Stimulated activated CD4-positive, alpha-beta T cell treated with anti-CD3 and anti-CD28 coated beads, Interleukin-12 subunit alpha, Interleukin-12 subunit beta, amount 100 ng/mL, for 24 hours (primary cell): ENCODE measurements around the gene DPEP2NB.
"Not testable (repeated sequence)": the region's sequence is repeated elsewhere in the genome, so short reads cannot be mapped to it uniquely, and the experiment has no call there.

ENCODE experiments used
- DNase-seq, 2 experiments: peaks; one replicate each; pipeline ENCODE4 v3.0.0-alpha.2; 2020; ENCODE audit warnings: low read depth in 2 of 2

The DPEP2NB gene

GRCh38 chr16:67982011-67982696, 33.6 kb downstream of the DPEP2NB start:
- DNase-seq, result no peak

DNA sequence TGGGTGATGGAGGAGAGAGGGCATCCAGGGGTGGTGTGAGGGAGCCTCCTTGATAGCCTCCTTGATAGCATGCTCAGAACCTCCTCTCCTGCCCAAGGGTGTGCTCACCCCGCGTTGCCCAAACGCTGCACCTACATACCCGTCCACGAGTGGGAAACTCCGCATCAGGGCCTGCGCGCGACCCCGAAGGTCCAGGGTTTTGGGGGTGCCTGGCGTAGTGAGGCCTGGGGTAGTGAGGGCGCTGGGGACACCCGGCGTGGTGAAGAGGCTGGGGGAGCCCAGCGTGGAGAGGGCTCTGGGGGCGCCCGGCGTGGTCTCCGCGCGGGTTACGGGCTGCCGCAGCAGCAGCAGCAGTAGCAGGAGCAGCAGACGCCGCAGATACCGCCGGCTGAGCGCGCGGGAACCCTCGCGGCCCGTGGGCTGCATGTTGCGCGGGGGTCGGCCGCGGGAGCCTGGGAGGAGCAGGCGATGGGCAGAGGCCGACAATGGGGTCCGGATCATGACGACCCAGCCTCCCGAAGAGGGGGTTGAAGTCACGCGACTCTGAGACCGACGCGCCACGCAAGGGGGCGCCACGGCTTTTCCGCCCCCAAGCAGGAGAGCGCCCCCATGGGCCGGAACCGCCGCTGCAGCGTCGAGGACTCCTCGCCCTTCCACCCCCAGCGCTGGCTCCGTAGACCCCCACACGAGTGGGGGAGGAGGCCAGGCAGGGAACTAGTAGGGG, 35.6 kb downstream of the DPEP2NB start, which contains the start of gene DPEP3:
TSS of gene DPEP3 (minus strand) at position 545 of the 724 bp plus-strand sequence. CDS start at position 426, 119 bp downstream.
- no peak for DNase-seq

DNA sequence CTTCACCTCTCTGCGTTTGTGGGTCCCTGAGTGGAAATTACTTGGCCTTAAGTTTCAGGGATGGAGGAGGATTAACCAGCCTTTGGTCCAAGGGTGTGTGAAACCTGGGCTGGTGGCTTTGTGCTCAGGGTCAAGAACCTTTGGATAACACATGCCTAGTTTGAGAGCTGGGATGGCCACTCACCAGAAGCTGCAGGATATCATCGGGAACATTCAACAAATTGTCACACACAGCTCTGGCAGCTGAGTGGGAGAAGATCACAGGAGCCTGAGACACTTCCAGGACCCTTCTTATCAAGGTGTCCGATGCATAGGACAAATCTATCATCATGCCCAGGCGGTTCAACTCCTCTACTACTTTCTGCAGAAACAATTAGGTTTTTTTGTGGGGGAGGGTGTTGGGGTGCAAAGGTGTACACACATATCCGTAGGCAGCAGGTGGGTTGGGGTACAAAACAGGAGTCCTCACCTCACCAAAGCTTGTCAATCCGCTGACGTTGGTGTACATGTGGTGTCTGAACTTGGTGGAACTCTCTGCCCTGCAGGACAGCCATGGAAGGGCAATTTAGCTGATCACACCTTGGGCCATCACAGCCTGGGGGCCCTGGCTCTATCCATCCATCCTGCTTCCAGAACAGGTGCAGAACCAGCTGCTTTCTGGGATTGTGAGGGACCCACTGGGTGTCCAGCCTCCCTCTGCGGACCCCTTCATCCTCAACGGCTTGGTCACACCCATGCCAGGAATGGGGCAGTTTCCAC, 38.1 kb downstream of the DPEP2NB start:
- DNase-seq, result no peak

GRCh38 chr16:67977005-67977404, 38.7 kb downstream of the DPEP2NB start:
- DNase-seq, result no peak

DNA sequence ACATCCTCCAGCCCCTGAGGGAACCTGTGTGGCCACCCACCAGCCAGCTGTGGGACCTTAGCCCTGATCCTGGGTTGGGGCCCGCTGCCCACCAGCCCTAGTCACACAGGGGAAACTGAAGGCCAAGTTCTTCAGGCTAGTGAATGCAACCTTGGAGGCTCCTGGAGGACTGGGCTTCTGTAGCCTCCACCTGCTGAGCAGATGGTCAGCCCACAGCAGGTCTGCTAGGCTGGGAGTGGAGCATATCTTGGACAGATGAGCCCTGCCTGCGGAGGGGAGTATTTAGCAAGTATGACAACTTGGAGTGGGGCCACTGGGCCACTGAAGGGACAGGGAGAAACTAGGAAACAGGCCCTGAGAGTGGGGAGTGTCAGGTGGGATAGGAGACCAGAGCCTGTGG, 39.5 kb downstream of the DPEP2NB start:
- no peak for DNase-seq

- DNase-seq, result no peak
Observed at GRCh38 chr16:67975321-67976105, 40.2 kb downstream of the DPEP2NB start.

DNA sequence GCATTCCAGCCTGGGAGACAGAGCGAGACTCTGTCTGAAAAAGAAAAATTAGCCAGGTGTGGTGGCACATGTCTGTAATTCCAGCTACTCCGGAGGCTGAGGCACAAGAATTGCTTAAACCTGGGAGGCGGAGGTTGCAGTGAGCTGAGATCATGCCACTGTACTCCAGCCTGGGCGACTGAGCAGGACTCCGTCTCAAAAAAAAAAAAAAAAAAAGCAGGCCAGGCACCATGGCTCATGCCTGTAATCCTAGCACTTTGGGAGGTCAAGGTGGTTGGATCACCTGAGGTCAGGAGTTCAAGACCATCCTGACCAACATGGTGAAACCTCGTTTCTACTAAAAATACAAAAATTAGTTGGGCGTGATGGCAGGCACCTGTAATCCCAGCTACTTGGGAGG, 43.4 kb downstream of the DPEP2NB start:
- not testable (repeated sequence) for DNase-seq

- DNase-seq, result no peak
Observed at GRCh38 chr16:67971111-67971510, 44.6 kb downstream of the DPEP2NB start.

DNA sequence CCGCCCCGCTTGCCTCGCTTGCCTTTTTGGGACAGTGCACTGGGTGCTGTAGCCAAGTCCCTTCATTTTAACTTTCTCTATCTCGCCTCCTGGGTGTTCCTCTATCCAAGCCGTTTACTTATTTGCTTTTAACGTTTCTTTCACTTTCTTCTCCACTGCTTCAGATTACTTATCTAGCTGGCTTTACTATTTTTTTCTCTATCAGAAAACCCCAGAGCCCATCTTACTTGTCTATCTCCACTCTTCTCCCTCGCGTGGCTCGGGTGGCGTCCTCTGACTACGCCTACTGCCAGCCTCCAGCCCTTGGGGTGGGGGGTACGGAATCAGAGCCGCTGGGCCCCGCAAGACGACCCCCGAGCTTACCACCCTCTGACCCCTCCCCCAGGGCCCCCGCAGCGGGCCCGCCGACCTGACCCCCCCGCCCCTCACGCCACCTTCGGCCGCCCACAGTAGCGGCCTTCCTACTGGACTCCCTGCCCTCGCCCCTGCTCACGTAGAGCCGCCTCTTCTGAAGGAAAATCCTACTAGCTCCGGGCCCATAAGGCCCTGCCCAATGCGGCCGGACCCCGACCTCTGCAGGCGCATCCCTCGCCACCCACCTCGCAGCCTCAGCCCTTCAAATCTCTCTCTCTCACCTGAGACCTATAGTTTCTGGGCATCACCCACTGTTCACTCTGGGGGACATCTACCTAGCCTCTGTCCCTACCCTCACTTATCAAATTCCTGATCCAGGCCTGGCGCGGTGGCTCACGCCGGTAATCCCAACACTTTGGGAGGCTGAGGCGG, 46.3 kb downstream of the DPEP2NB start:
- no peak for DNase-seq

- DNase-seq, result peak; percentile 71 to 85
Observed at GRCh38 chr16:67968400-67969253, 47.1 kb downstream of the DPEP2NB start, which contains the start of gene SLC12A4. SLC12A4 (minus strand) TSS chr16:67968637; CDS start chr16:67968553, 84 bp downstream.

- peak in 1 of 2 experiments; percentile 39 for DNase-seq
Observed at GRCh38 chr16:67967958-67968399, 47.7 kb downstream of the DPEP2NB start.

GRCh38 chr16:67967183-67967957, 48.3 kb downstream of the DPEP2NB start:
- no peak for DNase-seq

DNA sequence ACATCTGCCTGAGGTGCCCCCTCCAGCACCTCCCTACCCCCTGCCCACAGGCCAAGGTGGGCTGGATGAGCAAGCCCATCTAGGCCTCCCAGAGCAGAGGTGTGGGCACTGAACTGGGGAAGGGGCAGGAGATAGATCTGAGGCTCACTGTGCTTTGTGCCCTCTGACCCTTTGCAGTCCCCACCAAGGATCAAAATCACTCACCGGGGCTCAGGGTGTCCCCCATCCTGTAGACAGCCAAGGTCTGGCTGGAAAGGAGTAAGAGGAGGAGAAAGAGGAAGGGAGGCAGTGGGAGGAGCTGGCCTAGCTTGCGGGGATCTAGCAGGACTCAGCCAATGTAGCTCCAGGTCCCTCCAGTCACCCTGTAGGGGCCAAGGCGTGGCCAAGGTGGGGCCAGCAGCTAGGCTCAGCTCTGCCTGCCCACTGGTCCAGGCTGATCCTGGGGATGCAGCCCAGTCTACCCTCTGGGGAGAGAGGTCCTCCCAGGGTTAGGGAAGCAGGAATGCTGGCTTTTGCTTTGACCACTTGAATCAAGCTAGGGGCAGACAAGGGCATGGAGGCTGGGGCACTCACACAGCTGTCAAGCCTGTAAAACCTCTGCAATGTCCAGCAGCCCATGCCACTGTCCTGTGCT, 49.0 kb downstream of the DPEP2NB start:
- DNase-seq, result no peak

DNA sequence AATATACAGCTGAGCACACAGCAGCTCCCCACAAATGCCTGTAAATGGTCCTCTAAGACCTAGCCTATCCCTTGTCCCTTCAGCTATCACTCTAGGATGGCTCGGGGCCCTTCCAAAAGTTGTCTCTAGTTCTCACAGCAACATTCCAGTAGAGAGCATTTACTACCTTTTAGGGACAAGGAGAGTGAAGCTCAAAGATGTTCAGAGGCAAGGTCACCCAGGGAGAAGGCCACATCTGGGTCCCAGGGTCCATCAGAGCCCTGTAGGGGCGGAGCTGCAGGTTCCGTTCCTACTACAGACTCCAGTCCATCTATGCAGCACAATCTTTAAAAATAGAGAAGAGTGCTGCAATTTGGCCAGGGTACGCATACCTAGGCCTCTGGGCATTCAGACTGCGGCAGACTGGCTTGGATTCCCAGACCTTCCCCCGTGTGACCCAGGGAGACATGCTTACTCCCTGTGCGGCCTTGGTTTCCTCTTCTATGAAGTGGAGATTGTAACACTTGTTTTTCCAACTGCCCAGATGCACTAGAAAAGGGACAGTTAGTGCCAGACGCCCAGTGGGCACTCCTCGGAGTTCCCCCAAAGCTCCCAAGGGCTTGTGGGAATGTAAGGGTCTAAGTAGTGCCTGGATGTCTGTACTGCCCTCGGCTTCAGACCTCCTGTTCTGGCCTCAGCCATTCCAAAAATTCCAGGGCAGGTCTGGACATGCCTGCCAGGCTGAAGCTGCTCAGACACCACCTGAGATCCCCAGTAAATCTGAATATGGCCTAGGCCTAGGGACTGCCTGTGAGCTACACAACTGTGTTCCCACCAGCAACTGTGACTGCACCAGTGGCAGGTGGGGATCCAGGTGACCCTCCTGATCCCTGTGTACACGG, 49.8 kb downstream of the DPEP2NB start:
- DNase-seq, result no peak

DNA sequence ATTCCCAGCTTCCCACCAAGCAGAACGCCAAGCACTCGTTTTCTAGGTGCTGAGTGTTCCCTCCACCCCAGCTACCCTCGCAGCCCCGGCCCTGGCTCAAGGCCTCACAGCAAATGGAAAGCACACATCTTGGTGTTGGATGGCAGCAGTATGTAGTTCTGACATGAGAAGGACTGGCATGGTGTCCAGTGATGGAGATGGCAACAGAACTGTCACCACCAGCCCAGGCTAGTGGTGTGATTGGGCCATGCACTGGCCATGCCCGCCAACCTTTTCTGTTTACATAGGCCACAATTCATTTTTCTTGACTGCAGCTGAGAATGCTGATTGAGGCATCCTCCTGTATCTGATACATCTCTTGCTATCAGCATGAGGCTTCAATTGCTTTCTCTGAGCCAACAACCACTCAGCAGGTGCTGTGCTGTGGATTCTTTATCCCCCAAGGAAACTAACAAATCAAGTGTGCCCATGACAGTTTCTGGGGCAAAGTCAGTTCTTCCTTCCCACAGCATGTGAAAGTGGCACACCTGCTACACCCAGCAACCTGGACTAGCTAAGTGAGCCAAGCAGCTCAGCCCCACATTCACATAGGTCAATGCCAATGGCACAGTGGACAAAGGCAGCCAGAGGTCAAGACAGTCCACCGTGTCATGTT, 51.1 kb downstream of the DPEP2NB start:
- no peak for DNase-seq

DNA sequence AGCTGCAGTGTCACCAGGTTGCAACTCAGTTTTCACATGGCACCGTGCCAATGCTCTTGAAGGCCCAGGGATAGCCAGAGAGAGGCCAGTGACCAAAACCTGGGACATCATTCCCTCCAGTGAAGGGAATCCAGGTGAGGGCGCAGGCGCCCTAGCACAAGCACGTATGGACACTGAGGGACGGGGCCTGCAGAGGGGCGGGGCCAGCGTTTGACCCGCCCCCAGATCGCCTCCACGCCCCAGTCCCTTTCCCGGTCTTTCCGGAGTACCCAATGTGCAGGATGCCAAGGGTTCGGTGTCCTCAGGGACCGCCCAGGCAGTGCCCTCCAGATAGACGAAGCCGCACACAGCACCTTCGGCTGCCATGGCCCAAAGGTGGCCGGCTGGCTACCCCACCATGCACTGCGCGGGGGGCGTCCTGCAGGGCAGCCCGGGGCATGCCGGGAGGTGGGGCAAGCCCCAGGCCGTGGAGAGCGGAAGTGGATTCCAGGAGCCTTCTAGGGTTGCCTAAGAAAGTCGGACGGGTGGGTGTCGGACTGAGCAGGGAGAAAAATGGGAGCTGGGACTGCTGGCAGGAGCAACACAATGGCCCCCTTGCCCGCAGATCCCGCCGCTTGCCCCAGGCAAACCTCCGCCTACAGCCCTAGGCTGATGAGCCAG, 51.9 kb downstream of the DPEP2NB start:
- no peak for DNase-seq
